GM23248 (cell line): ENCODE data around the gene KRT27. TPM values are rescaled to one million over a fixed set of nuclear protein-coding genes. Genes with fewer than 3 reads are reported as not detected.

Experiments
- DNase-seq: peaks from one replicate; pipeline ENCODE4 v3.0.0-alpha.2; 2015
- H2AFZ ChIP-seq: fragments of 200-600 bp; sonication (generic); 2 replicates; pipeline ENCODE4 v1.6.1; 2016; ENCODE audit warnings: antibody characterized with exemption
- H3F3A ChIP-seq: fragments of 200-600 bp; sonication (generic); 2 replicates; pipeline ENCODE4 v1.6.1; 2016; ENCODE audit warnings: mild to moderate bottlenecking, antibody characterized with exemption, mixed run types; ENCODE audit not compliant: insufficient read depth
- H3K27ac ChIP-seq: fragments of 200-600 bp; sonication (generic); 2 replicates; pipeline ENCODE4 v1.5.1; 2016; ENCODE audit warnings: mild to moderate bottlenecking
- H3K27me3 ChIP-seq: fragments of 200-600 bp; sonication (generic); replicated peaks from 2 replicates; pipeline ENCODE4 v1.6.1; 2016; ENCODE audit warnings: mild to moderate bottlenecking; ENCODE audit not compliant: insufficient read depth
- H3K36me3 ChIP-seq: fragments of 200-600 bp; sonication (generic); 2 replicates; pipeline ENCODE4 v1.6.1; 2016; ENCODE audit warnings: low read depth, mild to moderate bottlenecking
- H3K4me1 ChIP-seq: fragments of 200-600 bp; sonication (generic); 2 replicates; pipeline ENCODE4 v1.6.1; 2016; ENCODE audit warnings: mild to moderate bottlenecking; ENCODE audit not compliant: insufficient read depth
- H3K4me2 ChIP-seq: fragments of 200-600 bp; sonication (generic); one replicate; pipeline ENCODE4 v1.6.1; 2016; ENCODE audit warnings: mild to moderate bottlenecking; ENCODE audit not compliant: unreplicated experiment
- H3K4me3 ChIP-seq: fragments of 200-600 bp; sonication (generic); 2 replicates; pipeline ENCODE4 v1.5.1; 2016; ENCODE audit warnings: mild to moderate bottlenecking
- H3K79me2 ChIP-seq: fragments of 200-600 bp; sonication (generic); 2 replicates; pipeline ENCODE4 v1.6.1; 2016; ENCODE audit warnings: mild to moderate bottlenecking; ENCODE audit not compliant: insufficient read depth
- H3K9ac ChIP-seq: fragments of 200-600 bp; sonication (generic); 2 replicates; pipeline ENCODE4 v1.6.1; 2016; ENCODE audit warnings: mild to moderate bottlenecking
- H3K9me2 ChIP-seq: fragments of 200-600 bp; sonication (generic); 2 replicates; pipeline ENCODE4 v1.6.1; 2016; ENCODE audit warnings: mixed run types, mild to moderate bottlenecking, moderate library complexity; ENCODE audit not compliant: insufficient read depth
- H3K9me3 ChIP-seq: fragments of 200-600 bp; sonication (generic); one replicate; pipeline ENCODE4 v1.6.1; 2017; ENCODE audit warnings: low read depth
- H4K20me1 ChIP-seq: fragments of 200-600 bp; sonication (generic); 2 replicates; pipeline ENCODE4 v1.6.0; 2016; ENCODE audit not compliant: insufficient read depth
- EZH2 ChIP-seq: fragments of 200-600 bp; sonication (generic); IDR thresholded peaks from 2 replicates; pipeline ENCODE4 v1.6.1; 2018; ENCODE audit warnings: antibody characterized with exemption, mild to moderate bottlenecking; ENCODE audit not compliant: insufficient read depth, poor library complexity, severe bottlenecking
- EZH2phosphoT487 ChIP-seq: fragments of 200-600 bp; sonication (generic); IDR thresholded peaks from 2 replicates; pipeline ENCODE4 v1.6.1; 2018; ENCODE audit warnings: antibody characterized with exemption, moderate library complexity, mild to moderate bottlenecking, low read depth; ENCODE audit not compliant: insufficient read depth
- WGBS, 2 experiments: methylation state at CpG; one replicate each; pipeline ENCODE4 v1.1.6; 2015 to 2017; ENCODE audit warnings: low lambda C conversion rate in 2 of 2, low coverage in 1 of 2; ENCODE audit errors: missing lambda C conversion rate in 2 of 2; 5-methylcytosine and 5-hydroxymethylcytosine counted together
- in situ Hi-C: fragments of 300-500 bp; cut with MboI; formaldehyde crosslinking; loops from 2 replicates; pipeline ENCODE4 v1.15.0; 2020
- polyA plus RNA-seq: library from polyadenylated mRNA; unstranded; fragments of >200 nt; fragmentation: Nextera tagmentation; extraction: Ambion mirVana; gene quantifications from 2 replicates; pipeline ENCODE4 v1.2.1, GENCODE V29; 2016
- total RNA-seq: library from RNA; depleted of rRNA; stranded (reverse); fragments of >200 nt; shearing (Covaris generic); gene quantifications from 2 replicates; pipeline ENCODE4 v1.2.3, GENCODE V29; 2014

Gene KRT27
- total and polyA plus RNA-seq, 2 experiments from 2014 or later: not detected

- TF ChIP-seq EZH2phosphoT487 (no peak), EZH2 (no peak)
These were observed 14.5 kb upstream of the KRT27 start for GRCh38 chr17:40796846-40797245.

GRCh38 chr17:40795019-40795667 lies 12.8 kb upstream of the KRT27 start:
- in situ Hi-C loops: loop anchor here (25.0 kb wide), 1 partner anchor 433 kb away; the partner anchor contains the start of gene GJD3
- Histone ChIP-seq H3K36me3 (no peaks in the 10 kb centered on the region), H3K9ac (no peak overlapping the region), H3K4me2 (no peak overlapping the region), H3F3A (no peaks in the 10 kb centered on the region), H3K9me2 (no peaks in the 10 kb centered on the region), H3K9me3 (no peaks in the 10 kb centered on the region), H3K27ac (no peak overlapping the region), H4K20me1 (no peaks in the 10 kb centered on the region), H3K79me2 (no peaks in the 10 kb centered on the region), H3K4me3 (no peak overlapping the region), H3K4me1 (no peaks in the 10 kb centered on the region), H2AFZ (no peak overlapping the region), H3K27me3 (peaks cover 40% of the 10 kb centered on the region)
- DNase-seq: no peak
- WGBS, 2 experiments: 73 to 74% methylated on average over 10 of the region's 10 CpGs
- TF ChIP-seq EZH2: no peak

More at GRCh38 chr17:40796846-40797245, 14.5 kb upstream of the KRT27 start:
- in situ Hi-C loops: loop anchor here (25.0 kb wide), 1 partner anchor 435 kb away; the partner anchor contains the start of gene GJD3
- Histone ChIP-seq H3K4me1 (no peaks in the 10 kb centered on the region), H3K27me3 (peaks cover 46% of the 10 kb centered on the region), H3K79me2 (no peaks in the 10 kb centered on the region), H3F3A (no peaks in the 10 kb centered on the region), H3K9me3 (no peaks in the 10 kb centered on the region), H3K4me2 (no peak overlapping the region), H2AFZ (no peak overlapping the region), H3K9me2 (no peaks in the 10 kb centered on the region), H3K4me3 (no peak overlapping the region), H3K36me3 (no peaks in the 10 kb centered on the region), H3K9ac (no peak overlapping the region), H4K20me1 (no peaks in the 10 kb centered on the region), H3K27ac (no peak overlapping the region)
- DNase-seq: no peak
- WGBS, 2 experiments: 73% methylated on average over 27 of the region's 27 CpGs

- Histone ChIP-seq H3K36me3 (no peaks in the 10 kb centered on the region), H3K4me2 (no peak overlapping the region), H3K9me2 (no peaks in the 10 kb centered on the region), H3K9ac (no peak overlapping the region), H3F3A (no peaks in the 10 kb centered on the region), H3K4me3 (no peak overlapping the region), H2AFZ (no peak overlapping the region), H4K20me1 (no peaks in the 10 kb centered on the region), H3K27ac (no peak overlapping the region), H3K79me2 (no peaks in the 10 kb centered on the region), H3K27me3 (peaks cover 33% of the 10 kb centered on the region), H3K9me3 (no peaks in the 10 kb centered on the region), H3K4me1 (no peaks in the 10 kb centered on the region)
- in situ Hi-C loops: loop anchor here (25.0 kb wide), 1 partner anchor 432 kb away; the partner anchor contains the start of gene GJD3
- DNase-seq: no peak
- TF ChIP-seq EZH2phosphoT487 (no peak), EZH2 (no peak)
- WGBS, 2 experiments: 72 to 83% methylated on average over 2 of the region's 2 CpGs
These were observed 12.1 kb upstream of the KRT27 start for GRCh38 chr17:40794466-40794865.

GRCh38 chr17:40793832-40794231 lies 11.5 kb upstream of the KRT27 start:
- no peak overlapping the region for H3K4me3 ChIP-seq
- H3K79me2 ChIP-seq: no peaks in the 10 kb centered on the region
- H3K9ac ChIP-seq: no peak overlapping the region
- no peak overlapping the region for H3K27ac ChIP-seq
- in situ Hi-C loops: loop anchor here (25.0 kb wide), 1 partner anchor 432 kb away; the partner anchor contains the start of gene GJD3
- no peak for TF ChIP-seq EZH2
- TF ChIP-seq EZH2phosphoT487: no peak
- H3F3A ChIP-seq: no peaks in the 10 kb centered on the region
- no peaks in the 10 kb centered on the region for H3K36me3 ChIP-seq
- H3K9me3 ChIP-seq: no peaks in the 10 kb centered on the region
- H3K4me1 ChIP-seq: no peaks in the 10 kb centered on the region
- H3K9me2 ChIP-seq: no peaks in the 10 kb centered on the region
- peaks cover 33% of the 10 kb centered on the region for H3K27me3 ChIP-seq
- H3K4me2 ChIP-seq: no peak overlapping the region
- WGBS, 2 experiments: 41 to 43% methylated on average over 10 of the region's 10 CpGs
- no peak overlapping the region for H2AFZ ChIP-seq
- H4K20me1 ChIP-seq: no peaks in the 10 kb centered on the region
- DNase-seq: no peak
